Cerebellar cortex (tissue), 1 donor: ENCODE results near the gene ELFN2.
"Not testable (repeated sequence)": the region's sequence is repeated elsewhere in the genome, so short reads cannot be mapped to it uniquely, and the experiment has no call there.

Experiments
- DNase-seq: peaks from one replicate; pipeline ENCODE4 v3.0.0-alpha.2; 2015; ENCODE audit warnings: low spot score

ELFN2 gene

DNA sequence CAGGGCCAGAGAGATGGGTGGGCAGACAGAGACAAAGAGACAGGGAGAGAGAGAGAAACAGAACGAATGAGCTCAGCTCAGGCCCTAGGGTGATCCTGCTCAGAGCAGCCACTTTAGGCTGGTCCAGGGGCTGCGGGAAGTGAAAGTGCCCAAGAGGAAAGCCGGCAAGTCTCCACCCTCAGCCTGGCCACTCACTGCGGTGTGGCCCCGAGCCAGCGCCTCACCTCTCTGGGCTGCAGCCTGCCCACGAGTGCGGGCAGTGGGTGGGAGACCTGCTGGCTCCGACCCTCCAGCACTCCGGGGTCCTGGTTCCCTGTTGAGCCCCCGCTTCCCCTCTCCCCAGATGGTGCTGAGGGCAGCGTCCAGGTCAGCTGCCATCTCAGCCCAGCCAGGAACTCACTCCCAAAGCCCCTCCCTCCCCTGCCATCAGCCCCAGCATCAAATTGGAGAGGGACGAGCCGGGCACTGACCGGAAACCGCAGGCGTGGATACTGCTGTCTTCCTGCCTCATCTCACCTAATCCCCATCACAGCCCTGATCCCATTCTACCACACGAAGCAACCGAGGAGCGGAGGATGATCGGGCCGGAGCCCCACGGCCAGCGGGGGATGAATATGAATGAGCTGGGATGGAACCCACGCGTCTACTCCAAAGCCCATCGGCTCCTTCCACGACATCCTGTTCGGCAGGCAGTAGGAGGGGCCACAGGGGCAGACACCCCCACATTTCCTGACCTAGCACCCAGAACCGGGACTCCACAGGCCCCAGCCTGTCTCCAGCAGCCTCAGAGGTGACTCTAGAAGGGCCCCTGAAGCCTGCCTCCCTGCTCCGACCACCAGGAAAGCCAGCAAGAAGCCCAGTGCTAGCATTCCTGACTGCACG lies 16.9 kb downstream of the ELFN2 start:
- no peak for DNase-seq

DNA sequence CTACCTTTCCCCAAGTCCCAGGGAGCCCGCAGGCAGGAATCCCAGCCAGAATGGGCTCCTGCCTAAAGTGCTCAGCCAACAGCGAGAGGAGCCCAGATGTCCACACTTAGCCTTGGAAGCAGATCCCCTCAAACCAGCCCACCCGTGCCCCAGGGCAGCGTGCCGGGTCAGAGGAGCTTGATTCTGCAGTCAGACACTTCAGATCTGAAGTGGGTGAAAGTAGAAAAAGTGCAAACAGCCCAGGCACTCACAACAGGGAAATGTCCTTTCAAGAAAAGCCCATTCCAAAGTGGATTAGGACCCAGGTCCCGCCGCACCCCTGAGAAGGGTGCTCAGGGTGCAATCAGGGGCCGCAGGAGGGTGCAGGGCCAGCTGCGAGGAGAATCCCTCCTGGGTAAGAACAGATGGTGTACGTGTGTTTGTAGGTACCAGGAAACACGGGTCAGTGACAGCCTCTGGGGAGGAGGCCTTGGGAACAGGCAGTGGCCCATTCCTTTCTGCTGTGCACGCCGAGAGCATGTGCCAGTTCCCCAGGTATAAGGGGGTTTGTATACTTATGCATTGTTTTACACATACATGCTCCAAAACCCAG lies 17.7 kb downstream of the ELFN2 start:
- DNase-seq, result no peak

DNA sequence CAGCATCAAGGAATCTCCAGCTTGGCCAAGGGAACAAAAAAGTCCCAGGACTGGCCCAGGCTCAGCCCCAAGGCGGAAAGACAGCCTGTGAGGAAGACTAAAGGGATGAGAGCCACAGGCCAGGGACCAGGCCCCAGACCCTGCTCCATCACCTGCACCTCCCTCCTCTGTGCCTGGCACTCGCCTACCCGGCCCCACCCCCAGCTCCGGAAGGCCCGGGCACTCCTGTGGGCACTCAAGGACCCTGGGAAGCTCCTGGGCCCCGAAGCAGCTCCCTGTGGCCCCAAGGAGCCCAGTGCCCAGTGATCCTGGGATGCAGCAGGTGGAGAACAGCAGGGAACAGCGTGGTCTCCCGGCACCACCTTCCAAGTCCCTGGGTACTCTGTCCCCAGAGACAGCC lies 18.2 kb downstream of the ELFN2 start:
- DNase-seq, result no peak

DNA sequence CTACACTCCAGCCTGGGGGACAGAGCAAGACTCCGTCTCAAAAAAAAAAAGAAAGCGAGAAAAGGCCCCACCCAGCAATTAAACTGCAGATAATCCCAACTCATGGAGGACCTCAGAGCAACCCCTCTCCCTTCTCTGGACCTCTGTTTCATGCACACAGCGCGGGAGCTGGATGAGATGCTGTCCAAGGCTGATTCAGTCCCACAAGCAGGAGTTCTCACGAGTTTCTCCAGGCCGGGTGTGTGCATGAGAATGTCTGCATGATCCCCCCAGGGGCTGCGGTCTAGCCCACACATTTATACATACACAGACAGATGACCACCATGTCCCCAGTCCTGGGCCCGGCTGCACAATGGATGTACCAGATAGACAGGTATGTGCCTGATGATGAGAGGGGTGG lies 19.4 kb downstream of the ELFN2 start:
- DNase-seq, result no peak

DNA sequence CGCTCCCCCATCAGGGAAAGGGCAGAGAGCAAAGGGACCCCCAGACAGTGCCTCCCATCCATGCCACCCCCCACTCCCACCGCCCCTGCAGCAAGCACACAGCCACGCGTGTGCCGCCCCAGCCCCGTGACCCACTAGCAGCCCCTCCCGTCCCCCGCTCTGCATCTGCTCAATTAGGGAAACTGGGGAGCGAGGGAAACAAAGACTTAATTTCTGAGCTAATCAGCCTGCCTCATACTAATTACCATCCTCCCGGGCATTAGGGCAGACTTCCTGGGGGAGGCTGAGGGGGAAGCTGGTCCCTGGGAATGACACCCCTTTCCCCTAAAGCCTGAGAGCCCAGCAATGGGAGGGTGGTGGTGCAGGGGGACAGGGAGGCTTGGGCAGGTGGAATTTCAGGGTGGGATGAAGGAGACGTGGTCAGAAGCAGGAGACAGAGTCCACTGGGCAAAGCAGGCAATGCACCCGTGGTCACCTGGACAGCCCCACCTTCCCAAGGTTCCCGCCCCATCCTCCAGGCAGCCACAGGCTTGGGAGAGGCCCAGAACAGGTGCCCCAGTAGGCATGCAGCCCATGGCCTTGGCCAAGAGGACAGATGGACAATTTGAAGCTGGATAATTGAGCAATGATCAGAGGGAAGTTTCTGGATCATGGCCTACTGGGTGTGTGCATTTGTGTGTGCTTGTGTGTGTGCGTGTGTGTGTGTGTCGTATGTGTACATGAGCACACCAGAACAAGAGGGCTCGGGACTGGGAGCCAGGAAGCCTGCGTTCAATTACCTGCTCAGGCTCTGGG lies 20.6 kb downstream of the ELFN2 start:
- peak; percentile 64 for DNase-seq

DNA sequence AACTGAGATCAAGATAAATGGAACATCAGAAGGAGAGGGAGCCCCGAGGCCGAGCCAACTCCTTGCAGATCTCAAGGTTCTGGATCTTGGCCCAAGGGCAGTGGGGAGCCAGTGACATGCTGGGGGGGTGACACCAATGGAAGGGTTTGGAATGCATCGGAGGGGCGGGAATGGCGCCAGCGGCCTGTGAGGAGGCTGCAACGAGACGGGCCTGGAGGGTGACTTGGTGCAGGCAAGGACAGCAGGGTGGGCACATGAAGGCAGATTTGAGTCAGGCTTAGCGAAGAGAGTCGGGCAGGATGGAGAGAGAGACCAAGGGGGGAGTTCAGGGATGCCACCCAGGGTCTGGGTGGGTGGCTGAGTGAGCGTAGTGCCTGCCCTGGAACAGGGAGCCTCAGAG lies 23.2 kb downstream of the ELFN2 start:
- no peak for DNase-seq

DNA sequence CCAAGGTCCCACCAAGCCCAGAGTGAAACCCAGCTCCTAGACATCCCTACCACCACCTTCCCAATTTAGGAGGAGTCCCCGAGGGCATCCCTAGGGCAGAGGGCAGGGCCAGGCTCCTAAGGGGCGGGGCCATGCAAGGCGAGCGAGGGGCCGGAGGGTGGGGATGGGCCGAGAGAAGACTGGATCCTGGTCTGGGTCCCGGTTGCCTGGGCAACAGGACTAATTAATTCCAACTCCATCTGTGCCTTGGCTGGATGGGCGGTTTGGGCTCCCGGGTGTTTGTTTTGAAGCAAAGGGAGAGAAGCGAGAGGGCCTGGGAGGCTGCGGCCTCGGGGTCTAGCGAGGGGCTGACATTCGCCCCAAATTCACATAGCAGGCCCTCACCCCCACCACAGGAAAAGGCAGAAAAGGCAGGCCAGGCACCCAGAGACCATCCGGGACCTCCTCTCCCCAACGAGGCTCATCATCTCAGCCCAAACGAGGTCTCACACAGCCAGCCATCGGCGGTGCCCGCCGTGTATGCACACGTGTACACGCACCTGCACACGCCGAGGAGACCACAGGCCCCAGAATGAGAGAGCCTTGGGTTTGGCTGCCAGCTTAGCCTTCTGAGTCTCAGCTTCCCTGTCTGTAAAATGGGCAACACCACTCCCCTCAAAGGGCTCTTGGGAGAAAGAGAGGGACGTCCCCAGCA lies 23.9 kb downstream of the ELFN2 start:
- peak; percentile 54 for DNase-seq

DNA sequence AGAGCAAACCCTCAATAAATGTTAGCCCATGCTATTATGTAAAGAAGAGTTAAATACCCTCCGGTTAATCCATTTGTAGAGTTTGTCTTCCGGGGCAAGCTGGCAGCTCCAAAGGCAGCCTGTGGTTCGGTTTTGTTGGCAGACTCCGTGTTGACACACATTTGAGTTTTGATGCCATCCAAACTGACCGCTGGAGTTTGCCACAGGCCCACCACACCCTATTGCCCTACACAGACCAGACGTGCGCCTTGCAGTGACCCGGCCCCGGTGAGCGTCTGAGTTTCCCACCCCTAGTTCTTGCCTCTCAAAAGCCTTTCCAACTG lies 25.1 kb downstream of the ELFN2 start:
- no peak for DNase-seq

DNA sequence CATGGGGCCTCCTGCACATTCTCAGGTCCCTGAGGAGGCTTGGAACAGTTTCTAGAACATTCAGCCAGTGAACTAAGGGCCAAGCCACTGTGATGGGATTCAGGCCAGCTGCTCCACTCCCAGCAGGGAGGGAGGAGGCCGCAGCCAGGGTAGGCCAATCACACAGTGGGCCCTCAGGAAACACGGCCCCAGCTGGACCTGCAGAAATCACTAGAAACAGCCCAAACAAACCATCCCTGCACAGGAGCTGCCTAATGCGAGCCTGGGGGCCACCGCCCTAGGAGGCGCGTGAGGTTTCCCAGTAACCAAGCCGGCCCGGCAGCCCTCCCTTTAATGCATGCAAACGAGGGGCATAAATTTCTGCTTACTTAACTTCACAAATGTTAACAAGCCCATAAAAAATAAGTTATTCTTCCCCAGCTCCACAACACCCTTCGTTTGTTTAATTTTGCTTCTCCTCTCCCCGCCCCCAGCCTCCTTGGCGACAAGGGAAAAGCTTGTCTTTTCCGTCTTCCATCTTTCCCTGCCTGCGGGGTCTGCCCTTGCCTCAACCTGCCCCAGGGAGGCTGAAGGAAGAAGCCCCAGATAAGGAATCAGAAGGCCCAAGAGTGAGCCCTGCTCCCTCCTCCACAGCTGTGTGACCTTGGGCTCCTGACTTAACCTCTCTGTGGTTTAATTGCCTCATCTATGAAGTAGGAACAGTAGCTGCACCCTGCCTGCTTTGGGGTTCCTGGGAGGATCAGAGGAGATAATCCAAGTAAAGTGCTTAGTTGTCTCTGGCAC lies 25.7 kb downstream of the ELFN2 start:
- DNase-seq, result peak; percentile 19

DNA sequence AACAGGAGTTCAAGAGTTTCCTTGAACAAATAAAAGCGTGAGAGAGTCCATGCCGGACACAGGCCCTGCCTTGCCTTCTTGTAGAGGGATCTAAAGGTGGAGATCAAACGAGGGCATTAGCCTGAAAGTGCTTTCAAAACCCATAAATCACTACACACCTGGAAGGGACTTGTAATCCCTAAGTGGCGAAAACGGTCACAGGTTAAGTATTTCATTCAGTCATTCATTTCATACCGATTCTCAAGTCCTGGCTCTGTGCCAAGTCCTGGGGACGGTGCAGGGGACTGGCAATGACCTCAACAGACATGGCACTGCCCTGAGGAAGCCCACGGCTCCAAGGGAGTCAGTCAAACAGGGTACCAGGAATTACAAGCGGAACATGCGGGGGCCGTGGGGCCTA lies 26.6 kb downstream of the ELFN2 start:
- no peak for DNase-seq

DNA sequence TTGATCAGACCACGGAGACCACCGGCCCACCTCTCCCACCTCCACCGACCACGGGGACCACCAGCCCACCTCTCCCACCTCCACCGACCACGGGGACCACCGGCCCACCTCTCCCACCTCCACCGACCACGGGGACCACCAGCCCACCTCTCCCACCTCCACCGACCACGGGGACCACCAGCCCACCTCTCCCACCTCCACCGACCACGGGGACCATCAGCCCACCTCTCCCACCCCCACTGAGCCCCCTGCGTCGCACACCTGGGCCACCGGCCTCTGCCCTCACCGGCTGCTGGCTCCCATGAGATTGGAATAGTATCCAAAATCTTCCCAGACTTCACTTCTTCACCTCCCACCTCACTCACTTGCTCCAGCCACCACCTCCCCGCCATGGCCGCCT lies 27.8 kb downstream of the ELFN2 start:
- DNase-seq, result not testable (repeated sequence)

DNA sequence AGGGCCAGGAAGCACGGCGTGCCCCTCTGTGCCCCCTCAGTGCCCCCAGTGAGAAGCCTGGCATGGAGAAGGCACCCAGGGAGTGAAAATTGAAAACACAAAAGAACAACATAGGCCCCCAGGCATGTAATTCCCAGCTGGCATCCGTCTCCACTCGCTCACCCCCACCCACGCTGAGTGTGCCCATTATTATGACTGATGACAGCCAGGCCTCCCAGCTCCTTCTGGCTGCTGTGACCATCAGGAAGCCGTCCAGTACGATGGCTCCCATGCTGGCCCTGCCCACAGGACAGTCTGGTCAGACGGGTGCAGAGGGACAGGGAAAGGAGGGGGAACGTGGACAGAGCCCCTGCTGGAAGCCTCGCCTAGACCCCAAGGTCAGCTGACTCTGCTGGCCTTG lies 30.1 kb downstream of the ELFN2 start:
- DNase-seq, result no peak

DNA sequence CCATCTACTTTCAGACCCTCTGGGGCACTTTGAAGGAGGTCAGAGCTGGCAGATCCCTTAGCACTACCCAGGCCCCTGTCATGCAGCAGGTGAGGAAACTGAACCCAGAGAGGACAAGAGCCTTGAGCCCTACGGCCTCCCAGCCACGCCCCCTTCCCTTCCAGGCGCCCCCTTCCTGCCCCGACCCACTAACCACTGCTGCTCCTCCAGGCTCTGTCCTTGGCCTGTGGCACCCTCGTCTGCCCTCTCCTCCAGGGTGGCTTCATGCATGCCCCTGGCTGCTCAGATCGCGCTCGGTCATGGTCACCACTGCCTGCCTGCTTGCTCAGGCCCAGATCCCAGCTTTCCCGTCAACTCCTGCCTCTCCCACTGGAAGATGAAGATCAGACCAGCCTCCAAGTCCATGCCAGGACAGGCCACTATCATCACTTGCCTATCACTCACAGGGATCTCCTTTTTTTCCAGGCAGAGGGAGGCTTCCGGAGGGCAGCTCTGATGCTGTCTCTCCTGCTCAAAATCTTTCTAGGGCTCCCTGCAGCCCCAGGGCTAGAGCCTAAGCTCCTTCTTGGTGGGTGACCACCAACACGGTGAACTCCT lies 30.7 kb downstream of the ELFN2 start:
- no peak for DNase-seq

DNA sequence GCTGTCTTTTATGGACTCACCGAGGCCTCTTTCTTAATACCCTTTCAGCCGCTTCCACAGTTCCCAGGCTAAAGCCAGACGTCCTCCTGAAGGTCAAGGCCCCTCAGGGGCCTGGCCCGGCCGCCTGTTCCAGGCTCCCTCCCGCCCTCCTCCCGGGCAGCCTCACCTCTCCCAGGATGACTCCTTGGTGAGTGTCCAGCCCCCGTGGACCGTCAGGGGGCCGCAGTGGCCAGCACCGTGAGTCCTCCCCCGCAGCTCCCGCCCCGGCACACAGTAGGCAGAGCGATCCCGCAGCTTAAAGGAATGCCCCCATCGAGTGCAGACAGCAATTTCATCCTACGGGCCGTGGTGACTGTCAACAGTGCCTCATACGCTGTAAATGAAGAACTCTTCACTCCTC lies 32.9 kb downstream of the ELFN2 start:
- no peak for DNase-seq

DNA sequence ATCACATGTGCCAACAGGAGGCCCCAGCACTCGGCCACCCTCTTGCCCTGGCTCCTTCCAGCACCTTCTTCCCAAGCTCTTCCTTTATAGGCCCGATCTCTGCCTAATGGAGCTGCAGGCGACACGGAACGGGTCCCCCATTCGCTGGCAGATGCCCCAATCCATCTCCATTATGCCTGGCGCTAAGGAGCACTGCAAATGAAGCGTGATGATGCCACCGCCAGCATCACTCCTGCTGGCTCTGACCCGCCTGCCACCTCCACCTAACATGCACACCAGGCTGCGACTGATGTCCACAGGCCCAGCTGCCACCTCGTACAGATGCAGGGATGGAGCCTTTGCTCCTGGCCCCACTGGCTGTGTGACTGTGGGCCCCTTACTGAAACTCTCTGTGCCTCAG lies 33.5 kb downstream of the ELFN2 start:
- no peak for DNase-seq

DNA sequence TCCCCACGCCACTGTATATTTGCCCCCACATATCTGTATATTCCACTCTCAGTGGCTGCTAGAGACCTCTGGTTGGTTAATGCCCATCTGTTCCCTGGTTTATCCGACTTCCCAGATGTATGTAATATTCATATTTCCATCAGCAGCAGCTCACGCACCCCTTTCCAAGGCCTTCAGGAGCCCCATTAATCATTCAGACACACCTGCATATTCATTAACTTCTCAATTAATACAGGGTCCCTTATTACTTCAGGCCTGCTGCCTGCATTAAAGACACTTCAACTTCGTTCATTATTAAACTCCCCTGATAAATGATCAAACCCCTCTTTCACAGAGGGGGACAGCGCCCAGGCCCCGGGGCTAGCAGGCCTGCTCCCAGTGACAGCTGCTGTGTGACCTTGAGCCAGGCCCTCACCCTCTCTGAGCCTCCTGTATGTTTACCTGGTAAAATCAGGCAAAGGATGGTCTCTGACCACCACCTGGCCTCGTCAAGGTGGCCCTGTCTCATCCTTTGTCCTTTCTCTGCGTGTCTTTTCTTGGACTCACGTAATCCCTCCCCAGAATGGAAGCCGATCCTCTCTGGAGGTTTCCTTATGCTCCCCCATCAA lies 34.5 kb downstream of the ELFN2 start:
- DNase-seq, result no peak

DNA sequence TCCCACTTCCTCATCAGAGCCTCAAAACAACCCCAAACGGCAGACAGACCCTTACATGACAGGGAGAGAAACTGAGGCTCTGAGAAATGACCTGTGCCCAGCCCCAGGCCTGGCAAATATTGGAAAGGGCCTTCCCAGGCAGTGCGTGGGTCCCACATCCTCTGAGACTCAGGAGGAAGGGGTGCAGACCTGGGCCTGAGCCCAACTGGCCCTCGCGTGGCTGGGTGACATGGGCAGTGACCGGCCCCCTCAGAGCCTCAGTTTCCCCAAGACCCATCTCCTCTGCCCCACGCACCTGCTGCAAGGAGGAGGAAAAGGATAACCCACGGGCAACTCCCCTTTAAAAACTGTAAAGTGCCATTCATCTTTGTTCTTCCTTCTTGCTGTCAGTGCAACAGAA lies 35.6 kb downstream of the ELFN2 start:
- no peak for DNase-seq

DNA sequence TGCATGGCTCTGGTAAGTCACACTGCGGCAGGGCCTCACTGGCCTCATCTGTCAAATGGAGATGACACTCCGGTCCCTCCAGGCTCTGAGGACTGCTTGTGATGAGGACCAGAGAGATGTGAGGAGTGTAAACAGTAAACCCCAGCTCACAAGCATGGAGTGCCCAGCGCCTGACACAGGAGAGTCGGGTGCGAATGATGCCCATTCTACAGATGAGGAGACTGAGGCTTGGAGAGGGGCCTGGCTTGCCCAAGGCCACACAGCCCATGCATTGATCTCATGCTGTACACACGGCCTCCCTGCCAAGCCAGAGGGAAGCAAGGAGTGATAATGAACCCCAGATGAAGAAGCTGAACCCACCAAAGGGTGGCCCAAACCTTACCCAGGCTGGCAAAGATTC lies 37.2 kb downstream of the ELFN2 start:
- no peak for DNase-seq

DNA sequence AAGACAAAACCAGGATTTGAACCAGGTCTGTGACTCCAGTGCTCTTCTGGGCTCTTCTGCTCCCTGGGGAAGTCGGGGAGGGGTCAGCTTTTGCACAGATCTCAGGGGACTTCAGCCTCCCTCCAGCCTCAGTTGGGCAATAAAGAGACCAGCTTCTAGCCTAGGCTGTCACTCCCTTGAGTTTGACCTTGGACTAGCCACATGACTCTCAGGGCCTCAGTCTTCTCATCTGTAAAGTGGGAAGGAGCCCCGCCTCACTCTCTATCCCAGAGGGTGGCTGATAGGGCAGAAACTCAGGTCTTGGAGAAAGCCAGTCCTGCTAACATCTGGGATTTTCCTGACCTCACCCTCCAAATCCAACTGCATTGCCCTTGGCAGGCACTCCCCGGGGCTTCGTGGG lies 38.7 kb downstream of the ELFN2 start:
- no peak for DNase-seq

DNA sequence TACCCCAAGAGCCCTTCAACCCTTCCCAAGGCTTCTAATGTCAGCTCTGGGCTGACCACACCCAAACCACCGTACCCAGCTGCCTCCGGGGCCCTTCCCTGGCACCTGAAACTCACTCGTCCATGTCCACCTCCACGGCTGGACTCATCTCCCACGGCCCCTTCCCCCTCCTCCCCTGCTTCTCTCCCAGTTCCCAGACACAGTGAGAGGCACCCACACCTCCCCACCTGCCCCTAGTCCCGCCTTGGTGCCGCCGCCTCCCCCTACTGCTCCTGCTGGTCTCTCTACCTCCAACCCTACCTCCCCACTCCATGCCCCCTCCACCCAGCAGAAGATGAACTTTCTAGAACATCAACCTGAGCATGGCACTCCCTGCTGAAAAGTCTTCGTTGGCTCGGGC lies 39.5 kb downstream of the ELFN2 start:
- no peak for DNase-seq

DNA sequence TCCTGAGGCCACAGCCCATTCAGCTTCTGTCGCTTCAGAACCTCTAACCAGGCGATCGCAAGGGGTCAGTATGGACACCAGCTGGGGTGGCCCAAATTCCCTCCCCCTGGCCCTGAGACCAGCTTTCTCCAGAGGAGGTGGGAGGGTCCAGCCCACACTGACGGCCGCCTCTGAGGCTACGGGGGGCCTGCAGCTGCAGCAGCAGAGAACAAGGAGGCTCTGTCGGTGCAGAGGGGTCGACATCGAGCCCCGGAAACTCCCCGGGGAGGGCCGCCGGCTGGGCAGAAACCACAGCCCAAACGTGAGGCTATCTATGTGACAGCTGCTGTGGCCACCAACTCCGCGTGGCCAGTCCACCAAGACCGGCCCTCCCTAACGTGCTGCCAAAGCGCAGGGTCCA lies 40.8 kb downstream of the ELFN2 start:
- DNase-seq, result no peak
